IgD-negative memory B cell (primary cell): ENCODE results near the gene BPGM. TPM values are rescaled to one million over a fixed set of nuclear protein-coding genes. Genes with fewer than 3 reads are reported as not detected.
A peak's percentile ranks its signal among the peaks of the same experiment; 100 is the strongest.

Experiments
- H3K27ac Mint-ChIP-seq, 3 donors: one replicate each; pipeline ENCODE4 v1.8.0; 2020 to 2022; ENCODE audit warnings: mild to moderate bottlenecking in 3 of 3, mixed read lengths in 3 of 3, moderate library complexity in 1 of 3
- H3K27me3 Mint-ChIP-seq: one replicate; pipeline ENCODE4 v1.8.0; 2021; ENCODE audit warnings: mixed read lengths
- H3K36me3 Mint-ChIP-seq: one replicate; pipeline ENCODE4 v1.8.0; 2020; ENCODE audit warnings: mild to moderate bottlenecking, mixed read lengths
- H3K4me1 Mint-ChIP-seq, 3 donors: one replicate each; pipeline ENCODE4 v1.8.0; 2020 to 2022; ENCODE audit warnings: mixed read lengths in 3 of 3, mild to moderate bottlenecking in 1 of 3
- H3K4me3 Mint-ChIP-seq, 4 donors: one replicate each; pipeline ENCODE4 v1.8.0; 2020 to 2022; ENCODE audit warnings: mild to moderate bottlenecking in 4 of 4, mixed read lengths in 4 of 4, moderate library complexity in 3 of 4
- H3K9me3 Mint-ChIP-seq, 3 donors: one replicate each; pipeline ENCODE4 v1.8.0; 2020 to 2021; ENCODE audit warnings: mixed read lengths in 3 of 3, mild to moderate bottlenecking in 1 of 3
- polyA plus RNA-seq: library from polyadenylated mRNA; unstranded; fragments of 300-500 nt; fragmentation: Illumina TruSeq; gene quantifications from one replicate; pipeline ENCODE4 v1.2.3, GENCODE V29; 2021

The BPGM gene
- polyA plus RNA-seq, 1 donor from 2014 or later = 21.4 TPM

GRCh38 chr7:134623193-134623592 lies 23.5 kb upstream of the BPGM start:
- peaks cover 15% of the 10 kb centered on the region for H3K27me3 Mint-ChIP-seq

GRCh38 chr7:134625550-134625949 lies 21.1 kb upstream of the BPGM start:
- Mint-ChIP-seq H3K4me3 (no peak overlapping the region), H3K27ac (no peak overlapping the region), H3K4me1 (no peaks in the 10 kb centered on the region), H3K9me3 (no peaks in the 10 kb centered on the region), H3K27me3 (peaks cover 17% of the 10 kb centered on the region), H3K36me3 (peaks cover 2% of the 10 kb centered on the region)

More at GRCh38 chr7:134623193-134623592, 23.5 kb upstream of the BPGM start:
- Mint-ChIP-seq H3K36me3 (peaks cover 2% of the 10 kb centered on the region), H3K4me1 (no peaks in the 10 kb centered on the region), H3K9me3 (no peaks in the 10 kb centered on the region), H3K27ac (no peak overlapping the region), H3K4me3 (no peak overlapping the region)

- no peaks in the 10 kb centered on the region for H3K4me1 Mint-ChIP-seq
- no peaks in the 10 kb centered on the region for H3K9me3 Mint-ChIP-seq
- H3K36me3 Mint-ChIP-seq = peaks cover 2% of the 10 kb centered on the region
- H3K27ac Mint-ChIP-seq = no peak overlapping the region
- H3K27me3 Mint-ChIP-seq = peaks cover 22% of the 10 kb centered on the region
- H3K4me3 Mint-ChIP-seq = no peak overlapping the region
Observed at GRCh38 chr7:134627109-134627774, 19.4 kb upstream of the BPGM start.

- H3K9me3 Mint-ChIP-seq = no peaks in the 10 kb centered on the region
- peaks cover 22% of the 10 kb centered on the region for H3K27me3 Mint-ChIP-seq
- no peaks in the 10 kb centered on the region for H3K4me1 Mint-ChIP-seq
- no peak overlapping the region for H3K27ac Mint-ChIP-seq
- no peak overlapping the region for H3K4me3 Mint-ChIP-seq
- H3K36me3 Mint-ChIP-seq = peaks cover 2% of the 10 kb centered on the region
Observed at GRCh38 chr7:134627775-134628153, 18.9 kb upstream of the BPGM start.

GRCh38 chr7:134629445-134629844 lies 17.2 kb upstream of the BPGM start:
- Mint-ChIP-seq H3K27ac (no peak overlapping the region), H3K27me3 (peaks cover 24% of the 10 kb centered on the region), H3K4me1 (no peaks in the 10 kb centered on the region), H3K9me3 (no peaks in the 10 kb centered on the region), H3K36me3 (peaks cover 2% of the 10 kb centered on the region), H3K4me3 (no peak overlapping the region)

- peaks cover 22% of the 10 kb centered on the region for H3K27me3 Mint-ChIP-seq
- no peaks in the 10 kb centered on the region for H3K4me1 Mint-ChIP-seq
- no peaks in the 10 kb centered on the region for H3K36me3 Mint-ChIP-seq
- no peak overlapping the region for H3K27ac Mint-ChIP-seq
- H3K4me3 Mint-ChIP-seq = no peak overlapping the region
- H3K9me3 Mint-ChIP-seq = no peaks in the 10 kb centered on the region
Observed at GRCh38 chr7:134630237-134630636, 16.4 kb upstream of the BPGM start.

GRCh38 chr7:134630893-134631292 lies 15.8 kb upstream of the BPGM start:
- Mint-ChIP-seq H3K9me3 (no peaks in the 10 kb centered on the region), H3K27ac (no peak overlapping the region), H3K27me3 (peaks cover 22% of the 10 kb centered on the region), H3K36me3 (no peaks in the 10 kb centered on the region), H3K4me1 (peaks cover 2 to 3% (median 3%) of the 10 kb centered on the region in 3 donors), H3K4me3 (no peak overlapping the region)

GRCh38 chr7:134632052-134632451 lies 14.6 kb upstream of the BPGM start:
- no peak overlapping the region for H3K27ac Mint-ChIP-seq
- H3K9me3 Mint-ChIP-seq = no peaks in the 10 kb centered on the region
- H3K36me3 Mint-ChIP-seq = no peaks in the 10 kb centered on the region
- peaks cover 21% of the 10 kb centered on the region for H3K27me3 Mint-ChIP-seq
- H3K4me3 Mint-ChIP-seq = no peak overlapping the region
- H3K4me1 Mint-ChIP-seq = peaks cover 7 to 15% (median 10%) of the 10 kb centered on the region in 3 donors

GRCh38 chr7:134632937-134633540 lies 13.6 kb upstream of the BPGM start:
- no peak overlapping the region for H3K4me3 Mint-ChIP-seq
- H3K27ac Mint-ChIP-seq = peak overlapping the region in 1 of 3 donors; percentile 36
- H3K36me3 Mint-ChIP-seq = no peaks in the 10 kb centered on the region
- peaks cover 8 to 16% (median 10%) of the 10 kb centered on the region in 3 donors for H3K4me1 Mint-ChIP-seq
- no peaks in the 10 kb centered on the region for H3K9me3 Mint-ChIP-seq
- H3K27me3 Mint-ChIP-seq = peaks cover 20% of the 10 kb centered on the region

- Mint-ChIP-seq H3K27ac (no peak overlapping the region), H3K4me3 (no peak overlapping the region), H3K36me3 (no peaks in the 10 kb centered on the region), H3K9me3 (no peaks in the 10 kb centered on the region), H3K27me3 (peaks cover 10% of the 10 kb centered on the region), H3K4me1 (peaks cover 8 to 16% (median 10%) of the 10 kb centered on the region in 3 donors)
Observed at GRCh38 chr7:134636008-134636449, 10.6 kb upstream of the BPGM start.

GRCh38 chr7:134637441-134637840 lies 9.2 kb upstream of the BPGM start:
- Mint-ChIP-seq H3K27me3 (peaks cover 3% of the 10 kb centered on the region), H3K9me3 (peaks cover 0 to 8% (median 0%) of the 10 kb centered on the region in 3 donors), H3K4me1 (peaks cover 8 to 16% (median 10%) of the 10 kb centered on the region in 3 donors), H3K4me3 (no peak overlapping the region), H3K36me3 (peaks cover 4% of the 10 kb centered on the region), H3K27ac (no peak overlapping the region)

GRCh38 chr7:134637934-134638719 lies 8.5 kb upstream of the BPGM start:
- Mint-ChIP-seq H3K36me3 (peaks cover 4% of the 10 kb centered on the region), H3K4me1 (peaks cover 8 to 16% (median 10%) of the 10 kb centered on the region in 3 donors), H3K4me3 (no peak overlapping the region), H3K9me3 (peaks cover 0 to 8% (median 0%) of the 10 kb centered on the region in 3 donors), H3K27ac (peak overlapping the region in 1 of 3 donors; percentile 65), H3K27me3 (no peaks in the 10 kb centered on the region)

- no peak overlapping the region for H3K27ac Mint-ChIP-seq
- no peak overlapping the region for H3K4me3 Mint-ChIP-seq
- peaks cover 4% of the 10 kb centered on the region for H3K36me3 Mint-ChIP-seq
- no peaks in the 10 kb centered on the region for H3K27me3 Mint-ChIP-seq
- H3K4me1 Mint-ChIP-seq = peaks cover 8 to 16% (median 10%) of the 10 kb centered on the region in 3 donors
- H3K9me3 Mint-ChIP-seq = peaks cover 0 to 8% (median 0%) of the 10 kb centered on the region in 3 donors
Observed at GRCh38 chr7:134639061-134639460, 7.6 kb upstream of the BPGM start.

GRCh38 chr7:134639683-134640279 lies 6.9 kb upstream of the BPGM start:
- peaks cover 4% of the 10 kb centered on the region for H3K36me3 Mint-ChIP-seq
- H3K4me3 Mint-ChIP-seq = no peak overlapping the region
- H3K4me1 Mint-ChIP-seq = peaks cover 8 to 16% (median 10%) of the 10 kb centered on the region in 3 donors
- no peak overlapping the region for H3K27ac Mint-ChIP-seq
- peaks cover 0 to 8% (median 0%) of the 10 kb centered on the region in 3 donors for H3K9me3 Mint-ChIP-seq
- H3K27me3 Mint-ChIP-seq = no peaks in the 10 kb centered on the region
